Endothelial cell (in vitro differentiated cells): ENCODE measurements around the gene ATP8A2. TPM values are rescaled to one million over a fixed set of nuclear protein-coding genes. Genes with fewer than 3 reads are reported as not detected.

Source experiments
- DNase-seq: peaks from one replicate; pipeline ENCODE4 v3.0.0; 2021; ENCODE audit warnings: low spot score
- H3K27ac Mint-ChIP-seq: one replicate; pipeline ENCODE4 v1.8.0; 2021; ENCODE audit warnings: mixed read lengths, inconsistent platforms; ENCODE audit not compliant: unreplicated experiment
- H3K27me3 Mint-ChIP-seq: one replicate; pipeline ENCODE4 v1.8.0; 2021; ENCODE audit warnings: mild to moderate bottlenecking, moderate library complexity, mixed read lengths, inconsistent platforms; ENCODE audit not compliant: unreplicated experiment
- H3K36me3 Mint-ChIP-seq: one replicate; pipeline ENCODE4 v1.8.0; 2021; ENCODE audit warnings: mild to moderate bottlenecking, low read depth, mixed read lengths, inconsistent platforms; ENCODE audit not compliant: unreplicated experiment
- H3K4me1 Mint-ChIP-seq: one replicate; pipeline ENCODE4 v1.8.0; 2021; ENCODE audit warnings: mild to moderate bottlenecking, mixed read lengths, inconsistent platforms; ENCODE audit not compliant: unreplicated experiment
- H3K4me3 Mint-ChIP-seq: one replicate; pipeline ENCODE4 v1.8.0; 2021; ENCODE audit warnings: mild to moderate bottlenecking, mixed read lengths, inconsistent platforms; ENCODE audit not compliant: unreplicated experiment
- H3K9me3 Mint-ChIP-seq: one replicate; pipeline ENCODE4 v1.8.0; 2021; ENCODE audit warnings: mixed read lengths, inconsistent platforms; ENCODE audit not compliant: unreplicated experiment
- CTCF ChIP-seq: fragments of 200-600 bp; sonication (generic); IDR thresholded peaks from one replicate; pipeline ENCODE4 v1.5.0; 2021; ENCODE audit warnings: antibody characterized with exemption; ENCODE audit not compliant: unreplicated experiment
- total RNA-seq: library from RNA; stranded (reverse); fragmentation: NEBNext Ultra II Directional; extraction: Animal tissue kit (Norgen Biotek cat#: 25700); gene quantifications from one replicate; pipeline ENCODE4 v1.2.1, GENCODE V29; 2021; ENCODE audit not compliant: unreplicated experiment

Gene ATP8A2
- total RNA-seq, 1 donor from 2014 or later, result 2.1 TPM

DNA sequence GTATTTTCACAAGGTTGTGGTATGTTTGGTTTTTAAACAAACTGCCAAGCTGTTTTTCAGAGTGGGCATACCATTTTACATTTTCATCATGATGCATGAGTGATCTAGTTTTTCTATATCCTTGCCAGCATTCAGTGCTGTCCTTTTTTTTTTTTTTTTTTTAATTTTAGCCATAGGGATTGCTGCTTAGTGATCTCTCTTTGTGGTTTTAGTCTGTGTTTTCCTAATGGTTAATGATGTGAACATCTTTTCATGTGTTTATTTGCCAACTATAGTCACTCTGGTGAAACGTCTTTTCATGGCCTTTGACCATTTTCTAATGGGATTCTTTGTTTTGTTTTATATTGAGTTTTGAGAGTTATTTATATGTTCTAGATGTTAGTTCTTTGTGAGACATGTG lies 620.3 kb downstream of the ATP8A2 start:
- Mint-ChIP-seq H3K27me3 (no peaks in the 10 kb centered on the region), H3K4me3 (no peak overlapping the region), H3K27ac (no peak overlapping the region), H3K36me3 (no peaks in the 10 kb centered on the region), H3K9me3 (no peaks in the 10 kb centered on the region), H3K4me1 (peaks cover 4% of the 10 kb centered on the region)
- no peak for DNase-seq
- no peak for TF ChIP-seq CTCF

- no peak for TF ChIP-seq CTCF
- no peak overlapping the region for H3K4me3 Mint-ChIP-seq
- no peak for DNase-seq
- H3K4me1 Mint-ChIP-seq, result peaks cover 6% of the 10 kb centered on the region
- no peak overlapping the region for H3K27ac Mint-ChIP-seq
- peaks cover 3% of the 10 kb centered on the region for H3K36me3 Mint-ChIP-seq
- H3K9me3 Mint-ChIP-seq, result peaks cover 3% of the 10 kb centered on the region
- H3K27me3 Mint-ChIP-seq, result no peaks in the 10 kb centered on the region
Measured at GRCh38 chr13:26007261-26008125, 635.7 kb downstream of the ATP8A2 start.

- H3K4me1 Mint-ChIP-seq, result peaks cover 15% of the 10 kb centered on the region
- no peak for TF ChIP-seq CTCF
- H3K27ac Mint-ChIP-seq, result no peak overlapping the region
- no peak overlapping the region for H3K4me3 Mint-ChIP-seq
- no peaks in the 10 kb centered on the region for H3K9me3 Mint-ChIP-seq
- no peak for DNase-seq
- H3K27me3 Mint-ChIP-seq, result no peaks in the 10 kb centered on the region
- peaks cover 11% of the 10 kb centered on the region for H3K36me3 Mint-ChIP-seq
Measured at GRCh38 chr13:26010487-26011207, 638.9 kb downstream of the ATP8A2 start.

GRCh38 chr13:26011208-26011573 lies 639.4 kb downstream of the ATP8A2 start:
- Mint-ChIP-seq H3K4me1 (peaks cover 20% of the 10 kb centered on the region), H3K27me3 (no peaks in the 10 kb centered on the region)

More at GRCh38 chr13:26011208-26011573, 639.4 kb downstream of the ATP8A2 start:
- Mint-ChIP-seq H3K27ac (no peak overlapping the region), H3K9me3 (no peaks in the 10 kb centered on the region), H3K4me3 (no peak overlapping the region), H3K36me3 (peaks cover 11% of the 10 kb centered on the region)
- TF ChIP-seq CTCF, result no peak
- DNase-seq, result no peak
